Left colon (tissue), 2 donors: Measurements from ENCODE around the gene KIDINS220. TPM values are rescaled to one million over a fixed set of nuclear protein-coding genes. Genes with fewer than 3 reads are reported as not detected.
A peak's percentile ranks its signal among the peaks of the same experiment; 100 is the strongest.

ENCODE experiments used
- ATAC-seq: fragments of 200-7000 bp; cut with Tn5 transposase; one replicate; pipeline ENCODE4 v1.9.1; 2020; ENCODE audit warnings: mild to moderate bottlenecking, moderate library complexity
- DNase-seq, 2 donors: peaks; one replicate each; pipeline ENCODE4 v3.0.0-alpha.2; 2020
- intact Hi-C, 2 donors: fragments of 100-400 bp; cut with DNase I in 1 of 2; cut with micrococcal nuclease in 1 of 2; formaldehyde crosslinking; loops; one replicate each; pipeline versions ENCODE4 v1.11.2 to v1.14.0; 2022; cut with DNase I, micrococcal nuclease
- total RNA-seq, 2 donors: library from RNA; stranded (reverse); fragmentation: NEBNext Ultra II Directional; extraction: Animal tissue kit (Norgen Biotek cat#: 25700); gene quantifications; one replicate each; pipeline ENCODE4 v1.2.1, GENCODE V29; 2021
- donor health status: DM: no; HTN: no; CAD: no.
- donor health status: DM: yes; HTN: yes; CAD: no.

KIDINS220 gene
- total RNA-seq, 2 donors from 2014 or later: 46.5 to 48.0 TPM

- DNase-seq (no peak), ATAC-seq (no peak)
- intact Hi-C loops: no loop called here
Measured at GRCh38 chr2:8721410-8721809, 116.0 kb downstream of the KIDINS220 start.

GRCh38 chr2:8720741-8721140, 116.7 kb downstream of the KIDINS220 start:
- intact Hi-C loops: no loop called here
- ATAC-seq (no peak), DNase-seq (no peak)

GRCh38 chr2:8719528-8719927, 117.9 kb downstream of the KIDINS220 start:
- intact Hi-C loops: no loop called here
- no peak for DNase-seq
- ATAC-seq: no peak

GRCh38 chr2:8714971-8715370, 122.4 kb downstream of the KIDINS220 start:
- no peak for DNase-seq
- intact Hi-C loops: no loop called here
- no peak for ATAC-seq

- ATAC-seq (no peak), DNase-seq (no peak)
- intact Hi-C loops: no loop called here
Measured at GRCh38 chr2:8714283-8714682, 123.1 kb downstream of the KIDINS220 start.

- intact Hi-C loops: no loop called here
- no peak for ATAC-seq
- no peak for DNase-seq
Measured at GRCh38 chr2:8710951-8711350, 126.5 kb downstream of the KIDINS220 start.

GRCh38 chr2:8709611-8710010, 127.8 kb downstream of the KIDINS220 start:
- ATAC-seq: peak; percentile 100
- intact Hi-C loops: no loop called here
- DNase-seq: peak; percentile 78 to 84

- DNase-seq (no peak), ATAC-seq (no peak)
- intact Hi-C loops: no loop called here
Measured at GRCh38 chr2:8704906-8705305, 132.5 kb downstream of the KIDINS220 start.

- DNase-seq (no peak), ATAC-seq (no peak)
- intact Hi-C loops: no loop called here
Measured at GRCh38 chr2:8701681-8702379, 135.6 kb downstream of the KIDINS220 start.

- no peak for ATAC-seq
- no peak for DNase-seq
- intact Hi-C loops: loop anchor here in 1 of 2 donors (10.0 kb wide), 1 partner anchor 1275 kb away; no protein-coding TSS in a partner anchor
Measured at GRCh38 chr2:8699839-8700238, 137.6 kb downstream of the KIDINS220 start.

GRCh38 chr2:8697190-8697589, 140.2 kb downstream of the KIDINS220 start:
- intact Hi-C loops: loop anchor here in 1 of 2 donors (10.0 kb wide), 1 partner anchor 1272 kb away; no protein-coding TSS in a partner anchor
- DNase-seq (no peak), ATAC-seq (peak; percentile 54)

GRCh38 chr2:8694737-8695136, 142.7 kb downstream of the KIDINS220 start:
- DNase-seq (no peak), ATAC-seq (no peak)
- intact Hi-C loops: loop anchor here in 1 of 2 donors (10.0 kb wide), 1 partner anchor 1270 kb away; no protein-coding TSS in a partner anchor

GRCh38 chr2:8693157-8693821, 144.1 kb downstream of the KIDINS220 start:
- intact Hi-C loops: loop anchor here in 1 of 2 donors (10.0 kb wide), 1 partner anchor 1268 kb away; no protein-coding TSS in a partner anchor
- ATAC-seq (peak; percentile 87), DNase-seq (peak; percentile 41 to 57)

GRCh38 chr2:8692783-8693156, 144.6 kb downstream of the KIDINS220 start:
- intact Hi-C loops: loop anchor here in 1 of 2 donors (10.0 kb wide), 1 partner anchor 1268 kb away; no protein-coding TSS in a partner anchor
- peak; percentile 28 for ATAC-seq

GRCh38 chr2:8691859-8692437, 145.5 kb downstream of the KIDINS220 start:
- DNase-seq (no peak), ATAC-seq (peak; percentile 67)
- intact Hi-C loops: loop anchor here in 1 of 2 donors (10.0 kb wide), 1 partner anchor 1267 kb away; no protein-coding TSS in a partner anchor

More at GRCh38 chr2:8692783-8693156, 144.6 kb downstream of the KIDINS220 start:
- no peak for DNase-seq

GRCh38 chr2:8685697-8686358, 151.6 kb downstream of the KIDINS220 start:
- intact Hi-C loops: loop anchor here in 1 of 2 donors (2.0 to 5.0 kb wide), 2 partner anchors 1259 to 1484 kb away; no protein-coding TSS in a partner anchor
- DNase-seq (peak; percentile 40 to 78), ATAC-seq (peak; percentile 34)

- intact Hi-C loops: loop anchor here in 1 of 2 donors (5.0 kb wide), 1 partner anchor 1483 kb away; no protein-coding TSS in a partner anchor
- peak; percentile 53 for ATAC-seq
- peak; percentile 87 for DNase-seq
Measured at GRCh38 chr2:8684878-8685696, 152.3 kb downstream of the KIDINS220 start.

GRCh38 chr2:8684540-8684877, 152.9 kb downstream of the KIDINS220 start:
- ATAC-seq (no peak), DNase-seq (peak in 1 of 2 donors; percentile 39)
- intact Hi-C loops: no loop called here
